ENCODE data around the gene RIMS3.

DNA sequence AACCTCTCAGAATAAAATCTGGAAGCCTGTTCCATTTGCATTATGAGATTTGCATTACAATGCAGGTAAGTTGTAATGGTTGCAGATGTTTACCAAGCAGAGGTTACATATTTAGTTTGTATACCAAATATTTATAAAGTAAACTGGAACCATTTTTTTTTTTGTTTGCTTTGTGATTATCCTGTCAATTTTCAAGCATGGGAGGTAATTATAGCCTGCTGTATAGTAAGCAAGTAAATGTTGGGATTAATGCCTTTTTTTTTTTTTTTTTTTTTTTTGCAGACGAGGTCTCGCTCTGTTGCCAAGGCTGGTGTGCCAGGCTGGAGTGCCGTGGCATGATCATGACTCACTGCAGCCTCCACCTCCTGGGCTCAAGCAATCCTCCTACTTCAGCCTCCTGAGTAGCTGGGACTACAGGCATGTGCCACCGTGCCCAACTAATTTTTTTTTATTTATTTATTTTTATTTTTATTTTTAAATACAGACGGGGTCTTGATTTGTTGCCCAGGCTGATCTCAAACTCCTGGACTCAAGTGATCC is 47.0 kb upstream of the RIMS3 start:
- TF ChIP-seq, protein P1, sequence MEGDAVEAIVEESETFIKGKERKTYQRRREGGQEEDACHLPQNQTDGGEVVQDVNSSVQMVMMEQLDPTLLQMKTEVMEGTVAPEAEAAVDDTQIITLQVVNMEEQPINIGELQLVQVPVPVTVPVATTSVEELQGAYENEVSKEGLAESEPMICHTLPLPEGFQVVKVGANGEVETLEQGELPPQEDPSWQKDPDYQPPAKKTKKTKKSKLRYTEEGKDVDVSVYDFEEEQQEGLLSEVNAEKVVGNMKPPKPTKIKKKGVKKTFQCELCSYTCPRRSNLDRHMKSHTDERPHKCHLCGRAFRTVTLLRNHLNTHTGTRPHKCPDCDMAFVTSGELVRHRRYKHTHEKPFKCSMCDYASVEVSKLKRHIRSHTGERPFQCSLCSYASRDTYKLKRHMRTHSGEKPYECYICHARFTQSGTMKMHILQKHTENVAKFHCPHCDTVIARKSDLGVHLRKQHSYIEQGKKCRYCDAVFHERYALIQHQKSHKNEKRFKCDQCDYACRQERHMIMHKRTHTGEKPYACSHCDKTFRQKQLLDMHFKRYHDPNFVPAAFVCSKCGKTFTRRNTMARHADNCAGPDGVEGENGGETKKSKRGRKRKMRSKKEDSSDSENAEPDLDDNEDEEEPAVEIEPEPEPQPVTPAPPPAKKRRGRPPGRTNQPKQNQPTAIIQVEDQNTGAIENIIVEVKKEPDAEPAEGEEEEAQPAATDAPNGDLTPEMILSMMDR (IDR thresholded peaks at IDR 0.05) = no peak
- no peak for TF ChIP-seq POLR2A (IDR thresholded peaks at IDR 0.05)
